NOMO-1 treated with dmso at 0.1 percent for 144 hours (cell line): ENCODE data around the gene FAM8A1.

Experiments used
- DNase-seq: peaks from one replicate; lab custom pipeline; 2025; ENCODE audit not compliant: unreplicated experiment; lab: John Stamatoyannopoulos, UW

FAM8A1 gene

DNA sequence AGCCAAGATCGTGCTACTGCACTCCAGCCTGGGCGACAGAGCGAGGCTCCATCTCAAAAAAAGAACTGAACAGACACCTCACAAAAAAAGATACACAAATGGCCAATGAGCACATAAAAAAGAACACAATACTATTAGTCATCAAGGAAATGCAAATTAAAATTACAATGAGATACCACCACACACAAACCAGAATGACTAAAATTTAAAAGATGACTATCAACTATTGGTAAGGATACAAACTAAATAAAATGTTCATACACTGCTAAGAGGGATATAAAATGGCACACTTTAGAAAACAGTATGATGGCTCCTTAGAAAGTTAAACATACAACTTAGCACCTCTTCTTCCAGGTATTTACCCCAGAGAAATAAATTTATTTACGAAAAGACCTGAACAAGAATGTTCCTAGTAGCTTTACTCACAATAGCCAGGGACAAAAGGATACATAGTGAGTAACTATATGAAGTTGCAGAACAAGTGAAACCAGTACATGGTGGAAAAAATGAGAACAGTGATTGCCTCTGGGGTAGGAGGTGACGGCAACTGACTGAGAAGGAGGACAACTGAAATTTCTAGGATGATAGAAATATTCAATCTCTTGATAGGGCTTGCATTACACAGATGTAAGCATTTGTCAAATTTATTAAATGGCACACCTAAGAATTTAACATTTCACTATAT, 53.2 kb downstream of the FAM8A1 start:
- no peak for DNase-seq

DNA sequence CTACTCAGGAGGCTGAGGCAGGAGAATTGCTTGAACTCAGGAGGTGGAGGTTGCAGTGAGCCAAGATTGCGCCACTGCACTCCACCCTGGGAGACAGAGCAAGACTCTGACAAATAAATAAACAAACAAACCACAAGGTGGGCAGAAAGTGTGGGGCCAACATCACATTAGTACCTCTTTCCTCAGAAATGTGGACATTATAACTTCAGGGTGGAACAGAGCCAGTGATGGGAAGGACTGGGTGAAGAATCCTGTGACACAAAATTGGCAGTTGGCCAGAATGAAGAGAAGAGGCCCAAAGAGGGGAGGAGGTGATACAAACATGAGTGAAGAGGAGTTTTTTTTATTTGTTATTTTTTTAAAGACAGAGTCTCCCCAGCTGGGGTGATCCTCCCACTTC, 56.0 kb downstream of the FAM8A1 start:
- DNase-seq = no peak

DNA sequence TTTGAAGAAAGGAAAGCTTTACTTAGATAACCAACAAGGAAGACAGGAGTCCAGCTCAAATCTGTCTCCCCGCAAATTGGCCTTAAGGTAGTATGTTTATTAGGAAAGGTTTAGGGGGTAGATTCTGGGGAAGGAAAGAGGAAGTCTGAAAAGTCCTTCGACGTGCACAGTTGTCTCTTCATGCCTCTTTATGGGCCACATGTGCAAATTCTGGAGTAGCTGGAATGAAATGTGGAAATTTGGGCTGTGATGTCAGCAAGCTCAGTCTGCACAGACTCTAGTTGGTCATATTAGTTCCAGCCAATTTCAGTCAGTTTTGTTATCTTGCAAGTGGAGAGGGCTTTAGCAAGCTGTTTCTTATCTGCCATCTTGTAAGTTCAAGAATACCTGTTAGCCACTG, 56.5 kb downstream of the FAM8A1 start:
- DNase-seq = no peak
